Measurements from ENCODE around the gene GTF2IRD2. TPM values are rescaled to one million over a fixed set of nuclear protein-coding genes. Genes with fewer than 3 reads are reported as not detected.

The GTF2IRD2 gene
- total RNA-seq, 2 experiments from 2014 or later = 20.4 to 21.0 TPM

Other genes with a start within 250 kb of the GTF2IRD2 start
- gene GTF2I, start 193.9 kb downstream of the GTF2IRD2 start, total RNA-seq = 100 to 1,000 TPM; 105 to 109 TPM
- gene NCF1, start 77.6 kb downstream of the GTF2IRD2 start, total RNA-seq = 1 to 10 TPM; 3.9 to 4.5 TPM
- 1 to 10 TPM; 3.1 to 3.6 TPM for gene CASTOR2, start 113.1 kb upstream of the GTF2IRD2 start, total RNA-seq
- 10 to 100 TPM; 16.6 to 17.5 TPM for gene RCC1L, start 222.2 kb upstream of the GTF2IRD2 start, total RNA-seq
- 10 to 100 TPM; 40.1 to 40.3 TPM for gene GTF2IRD2B, start 241.0 kb upstream of the GTF2IRD2 start, total RNA-seq